OCI-LY7 (cell line): ENCODE results near the gene EIF3L. TPM values are rescaled to one million over a fixed set of nuclear protein-coding genes. Genes with fewer than 3 reads are reported as not detected.

Experiments used
- BruUV-seq: library from RNA; stranded (reverse); fragments of 400-500 nt; replicated peaks from 2 replicates; lab custom pipeline; 2021; lab: Mats Ljungman, UMichigan
- CTCF ChIA-PET: fragments of 300-600 bp; sonication (Branson Sonifier 250); formaldehyde crosslinking; loops from one replicate; lab custom pipeline; 2022; ENCODE audit warnings: antibody characterized with exemption; ENCODE audit not compliant: unreplicated experiment; lab: Charles Lee
- POLR2A ChIA-PET: fragments of 300-600 bp; sonication (Branson Sonifier 250); formaldehyde crosslinking; loops from one replicate; lab custom pipeline; 2022; ENCODE audit warnings: antibody characterized with exemption; lab: Charles Lee
- DNase-seq: peaks from one replicate; pipeline ENCODE4 v3.0.0-alpha.2; 2015; ENCODE audit warnings: low spot score
- H2AFZ ChIP-seq: fragments of 200-600 bp; sonication (generic), shearing (Covaris generic); 2 replicates; pipeline ENCODE4 v1.6.1; 2014; ENCODE audit warnings: mild to moderate bottlenecking, antibody characterized with exemption, low read length, moderate library complexity
- H3K27ac ChIP-seq: fragments of 200-600 bp; sonication (generic); 2 replicates; pipeline ENCODE4 v1.5.1; 2014; ENCODE audit warnings: mixed run types, low read depth, mild to moderate bottlenecking, moderate library complexity, low read length, inconsistent platforms; ENCODE audit not compliant: poor library complexity, severe bottlenecking
- H3K36me3 ChIP-seq: fragments of 200-600 bp; sonication (generic); 2 replicates; pipeline ENCODE4 v1.6.1; 2014; ENCODE audit warnings: mild to moderate bottlenecking, antibody characterized with exemption, low read length, moderate library complexity, mixed read lengths; ENCODE audit not compliant: insufficient read depth
- H3K4me1 ChIP-seq: fragments of 200-600 bp; sonication (generic); 2 replicates; pipeline ENCODE4 v1.5.1; 2014; ENCODE audit warnings: mild to moderate bottlenecking, low read length; ENCODE audit not compliant: insufficient read depth, poor library complexity, severe bottlenecking
- H3K4me2 ChIP-seq: fragments of 200-600 bp; sonication (generic); 2 replicates; pipeline ENCODE4 v1.6.1; 2014; ENCODE audit warnings: mild to moderate bottlenecking, low read length
- H3K4me3 ChIP-seq: fragments of 200-600 bp; sonication (generic); 2 replicates; pipeline ENCODE4 v1.5.1; 2014; ENCODE audit warnings: mild to moderate bottlenecking, low read depth, low read length; ENCODE audit not compliant: poor library complexity, severe bottlenecking
- H3K79me2 ChIP-seq: fragments of 200-600 bp; sonication (generic); 2 replicates; pipeline ENCODE4 v1.6.1; 2016; ENCODE audit warnings: low read depth, mild to moderate bottlenecking, low read length, moderate library complexity, mixed read lengths; ENCODE audit not compliant: insufficient read depth
- H3K9me2 ChIP-seq: fragments of 200-600 bp; sonication (generic); 2 replicates; pipeline ENCODE4 v1.6.1; 2016; ENCODE audit warnings: mild to moderate bottlenecking, low read length, mixed read lengths; ENCODE audit not compliant: insufficient read depth
- H3K9me3 ChIP-seq: fragments of 200-600 bp; sonication (generic); 2 replicates; pipeline ENCODE4 v1.6.1; 2014; ENCODE audit warnings: mild to moderate bottlenecking, mixed run types, low read length, mixed read lengths
- H4K20me1 ChIP-seq: fragments of 200-600 bp; sonication (generic); 2 replicates; pipeline ENCODE4 v1.6.1; 2014; ENCODE audit warnings: mild to moderate bottlenecking, antibody characterized with exemption, low read length, moderate library complexity, mixed read lengths; ENCODE audit not compliant: insufficient read depth
- EZH2phosphoT487 ChIP-seq: fragments of 200-600 bp; sonication (generic); IDR thresholded peaks from 2 replicates; pipeline ENCODE4 v1.6.1; 2018; ENCODE audit warnings: low read depth, borderline replicate concordance, mild to moderate bottlenecking, mixed run types, antibody characterized with exemption, low read length, moderate library complexity, mixed read lengths
- intact Hi-C: fragments of 100-400 bp; cut with micrococcal nuclease; formaldehyde crosslinking; loops from one replicate; pipeline ENCODE4 v1.10.0; 2022; ENCODE audit not compliant: unreplicated experiment
- total RNA-seq, 2 experiments: library from RNA; depleted of rRNA in 1 of 2; stranded (reverse); fragments of >200 nt in 1 of 2; shearing (Covaris generic) in 1 of 2; gene quantifications; 2 replicates each; pipeline ENCODE4 v1.2.3, GENCODE V29; 2014 to 2022
- TF ChIP-seq, protein P1 (sequence below): fragments of 200-600 bp; sonication (generic); conservative IDR thresholded peaks from 2 replicates; pipeline ENCODE4 v1.5.1; 2014; ENCODE audit warnings: mild to moderate bottlenecking, antibody characterized with exemption, low read length, moderate library complexity, mixed read lengths

Gene EIF3L
- total RNA-seq, 2 experiments from 2014 or later, result 503 to 596 TPM

DNA sequence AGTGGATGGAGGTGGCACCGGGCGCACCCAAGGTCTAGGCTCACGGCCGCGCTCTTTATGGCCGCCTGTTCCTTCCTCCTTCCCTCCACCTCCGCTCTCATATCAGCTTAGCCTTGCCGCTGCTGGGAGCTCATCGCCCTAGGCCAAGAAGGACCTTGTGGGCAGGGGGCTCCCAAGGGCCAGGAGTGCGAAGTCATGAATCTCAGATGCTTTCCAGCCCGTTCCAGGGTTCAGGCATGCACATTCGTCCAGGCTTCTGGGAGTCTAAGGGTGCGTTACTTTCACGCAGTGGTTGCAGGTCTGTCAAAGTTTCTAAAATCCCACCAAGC is 30.1 kb upstream of the EIF3L start:
- Histone ChIP-seq H2AFZ (no peak overlapping the region), H3K27ac (no peak overlapping the region), H3K79me2 (no peaks in the 10 kb centered on the region), H3K4me2 (no peak overlapping the region; the same call in 1 of the 2 replicates), H3K9me3 (no peaks in the 10 kb centered on the region), H3K4me3 (no peak overlapping the region), H3K36me3 (peaks cover 2% of the 10 kb centered on the region; the same call in 1 of the 2 replicates), H3K4me1 (no peaks in the 10 kb centered on the region), H4K20me1 (no peaks in the 10 kb centered on the region), H3K9me2 (no peaks in the 10 kb centered on the region)
- BruUV-seq, result no TSS peak
- intact Hi-C loops, result no loop called here
- DNase-seq, result no peak
- TF ChIP-seq EZH2phosphoT487, result no peak
- TF ChIP-seq, protein P1, sequence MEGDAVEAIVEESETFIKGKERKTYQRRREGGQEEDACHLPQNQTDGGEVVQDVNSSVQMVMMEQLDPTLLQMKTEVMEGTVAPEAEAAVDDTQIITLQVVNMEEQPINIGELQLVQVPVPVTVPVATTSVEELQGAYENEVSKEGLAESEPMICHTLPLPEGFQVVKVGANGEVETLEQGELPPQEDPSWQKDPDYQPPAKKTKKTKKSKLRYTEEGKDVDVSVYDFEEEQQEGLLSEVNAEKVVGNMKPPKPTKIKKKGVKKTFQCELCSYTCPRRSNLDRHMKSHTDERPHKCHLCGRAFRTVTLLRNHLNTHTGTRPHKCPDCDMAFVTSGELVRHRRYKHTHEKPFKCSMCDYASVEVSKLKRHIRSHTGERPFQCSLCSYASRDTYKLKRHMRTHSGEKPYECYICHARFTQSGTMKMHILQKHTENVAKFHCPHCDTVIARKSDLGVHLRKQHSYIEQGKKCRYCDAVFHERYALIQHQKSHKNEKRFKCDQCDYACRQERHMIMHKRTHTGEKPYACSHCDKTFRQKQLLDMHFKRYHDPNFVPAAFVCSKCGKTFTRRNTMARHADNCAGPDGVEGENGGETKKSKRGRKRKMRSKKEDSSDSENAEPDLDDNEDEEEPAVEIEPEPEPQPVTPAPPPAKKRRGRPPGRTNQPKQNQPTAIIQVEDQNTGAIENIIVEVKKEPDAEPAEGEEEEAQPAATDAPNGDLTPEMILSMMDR, result no peak
- ChIA-PET CTCF (interaction anchor here (1.7 kb wide), 1 partner anchor 44 kb away, joined by 3 read pairs; no protein-coding TSS in a partner anchor), POLR2A (interaction anchor here (0.7 kb wide), 1 partner anchor 127 kb away, joined by 3 read pairs; no protein-coding TSS in a partner anchor)

DNA sequence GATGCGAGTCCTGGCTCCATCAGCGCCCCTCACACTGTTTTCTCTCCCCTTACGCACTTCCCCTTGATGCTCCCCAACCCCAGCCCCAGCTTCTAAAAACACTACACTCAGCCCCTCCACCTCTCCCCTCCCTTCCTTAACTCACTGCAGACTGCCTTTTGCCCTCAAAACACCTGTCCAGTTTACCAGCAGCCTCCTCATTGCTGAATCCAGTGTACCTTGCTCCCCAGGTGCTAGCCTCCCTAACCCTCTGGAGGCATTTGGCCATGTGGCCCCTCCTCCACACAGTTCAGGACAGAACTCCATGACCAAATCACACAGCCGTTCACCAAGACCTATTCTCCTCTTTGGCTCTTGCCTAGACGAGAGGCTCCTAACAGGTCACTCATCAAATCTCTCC is 28.9 kb upstream of the EIF3L start:
- BruUV-seq, result no TSS peak
- TF ChIP-seq, protein P1, result no peak
- TF ChIP-seq EZH2phosphoT487, result no peak
- DNase-seq, result no peak
- no peak overlapping the region for H3K4me3 ChIP-seq
- ChIA-PET CTCF (interaction anchor here (0.6 to 1.7 kb wide), 3 partner anchors 22 to 445 kb away, joined by 3 read pairs; no protein-coding TSS in a partner anchor), POLR2A (no interaction called here)
- no peaks in the 10 kb centered on the region for H3K9me2 ChIP-seq
- no peaks in the 10 kb centered on the region for H3K79me2 ChIP-seq
- H3K4me1 ChIP-seq, result no peaks in the 10 kb centered on the region
- intact Hi-C loops, result no loop called here
- H2AFZ ChIP-seq, result no peak overlapping the region
- H3K4me2 ChIP-seq, result no peak overlapping the region
- no peaks in the 10 kb centered on the region for H3K9me3 ChIP-seq
- no peaks in the 10 kb centered on the region for H4K20me1 ChIP-seq
- H3K27ac ChIP-seq, result no peak overlapping the region
- no peaks in the 10 kb centered on the region for H3K36me3 ChIP-seq

DNA sequence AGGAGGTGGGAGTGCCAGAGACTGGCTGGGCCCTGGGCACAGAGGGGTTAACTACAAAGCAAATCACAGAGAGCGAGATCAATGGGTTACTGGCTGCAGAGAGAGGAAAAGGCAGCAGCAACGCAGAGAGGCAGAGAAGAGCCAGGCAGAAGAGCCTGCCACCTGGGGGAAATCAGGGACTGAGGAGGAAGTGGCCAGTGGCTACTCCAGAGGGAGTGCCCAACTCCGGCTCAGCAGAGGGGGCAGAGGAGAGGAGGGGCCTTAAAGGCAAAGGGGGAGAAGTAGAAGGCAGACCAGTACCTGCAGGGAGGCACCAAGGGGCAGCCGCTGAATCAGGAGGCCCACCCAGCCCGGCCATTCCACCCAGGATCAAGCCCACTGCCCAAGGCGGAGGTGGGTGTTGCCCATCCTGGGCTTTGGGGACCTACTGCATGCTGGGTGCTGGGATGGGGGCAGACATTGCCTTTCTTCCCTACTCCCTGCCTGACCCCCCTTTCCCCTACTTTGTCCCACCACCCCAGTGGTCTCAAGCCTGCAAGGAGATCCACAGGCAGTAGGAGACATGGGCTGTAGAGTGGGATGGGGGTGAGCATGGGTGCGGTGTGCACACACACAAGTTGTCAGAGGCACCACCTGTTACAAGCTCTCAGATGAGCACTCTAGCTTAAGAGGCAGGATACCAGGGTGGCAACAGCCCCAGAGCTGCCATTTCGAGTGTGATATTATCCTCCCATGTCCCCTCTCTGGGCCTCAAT is 27.0 kb upstream of the EIF3L start:
- H3K4me1 ChIP-seq, result no peaks in the 10 kb centered on the region
- H3K27ac ChIP-seq, result no peak overlapping the region
- POLR2A ChIA-PET, result interaction anchor here (0.6 kb wide), 1 partner anchor 35 kb away, joined by 5 read pairs; no protein-coding TSS in a partner anchor
- intact Hi-C loops, result no loop called here
- H3K36me3 ChIP-seq, result no peaks in the 10 kb centered on the region
- CTCF ChIA-PET, result interaction anchor here (0.7 kb wide), 1 partner anchor 23 kb away, joined by 3 read pairs; no protein-coding TSS in a partner anchor
- H3K9me3 ChIP-seq, result no peaks in the 10 kb centered on the region
- H2AFZ ChIP-seq, result no peak overlapping the region
- no peaks in the 10 kb centered on the region for H3K9me2 ChIP-seq
- no peak for DNase-seq
- no peak overlapping the region for H3K4me3 ChIP-seq
- no peaks in the 10 kb centered on the region for H4K20me1 ChIP-seq
- H3K79me2 ChIP-seq, result no peaks in the 10 kb centered on the region
- BruUV-seq, result no TSS peak
- TF ChIP-seq EZH2phosphoT487, result no peak
- TF ChIP-seq, protein P1, result no peak
- H3K4me2 ChIP-seq, result no peak overlapping the region
